Parathyroid adenoma (tissue), 2 donors: Measurements from ENCODE around the gene ZEB2.

Experiments
- H2AFZ ChIP-seq: fragments of 300-600 bp; sonication (generic); one replicate; pipeline ENCODE4 v1.7.0; 2017; ENCODE audit warnings: antibody characterized with exemption, mild to moderate bottlenecking
- H3K27ac ChIP-seq: fragments of 300-600 bp; sonication (generic); one replicate; pipeline ENCODE4 v1.7.0; 2017
- H3K27me3 ChIP-seq: fragments of 300-600 bp; sonication (generic); one replicate; pipeline ENCODE4 v1.7.0; 2017; ENCODE audit warnings: low read length; ENCODE audit not compliant: control insufficient read depth, insufficient read depth
- H3K36me3 ChIP-seq: fragments of 300-600 bp; sonication (generic); one replicate; pipeline ENCODE4 v1.7.0; 2017; ENCODE audit warnings: low read length; ENCODE audit not compliant: control insufficient read depth, insufficient read depth
- H3K4me1 ChIP-seq: fragments of 300-600 bp; sonication (generic); one replicate; pipeline ENCODE4 v1.7.0; 2017; ENCODE audit warnings: control low read depth
- H3K4me2 ChIP-seq: fragments of 300-600 bp; sonication (generic); one replicate; pipeline ENCODE4 v1.7.0; 2017; ENCODE audit warnings: low read length
- H3K4me3 ChIP-seq: fragments of 300-600 bp; sonication (generic); one replicate; pipeline ENCODE4 v1.7.0; 2017; ENCODE audit warnings: low read depth, low read length
- H3K79me2 ChIP-seq: fragments of 300-600 bp; sonication (generic); one replicate; pipeline ENCODE4 v1.7.0; 2017; ENCODE audit warnings: control low read depth
- H3K9ac ChIP-seq: fragments of 300-600 bp; sonication (generic); one replicate; pipeline ENCODE4 v1.7.0; 2017; ENCODE audit warnings: mild to moderate bottlenecking
- H3K9me3 ChIP-seq: fragments of 300-600 bp; sonication (generic); one replicate; pipeline ENCODE4 v1.7.0; 2017; ENCODE audit warnings: low read length; ENCODE audit not compliant: control insufficient read depth
- TF ChIP-seq, protein P1 (sequence below): fragments of 300-600 bp; sonication (generic); IDR thresholded peaks from one replicate; pipeline ENCODE4 v1.7.0; 2017; ENCODE audit warnings: antibody characterized with exemption, mild to moderate bottlenecking
- donor health status: primary hyperparathyroidism.

ZEB2 gene

GRCh38 chr2:144426981-144427479 lies 92.9 kb downstream of the ZEB2 start:
- Histone ChIP-seq H3K4me2 (no peak overlapping the region), H3K9me3 (no peaks in the 10 kb centered on the region), H3K79me2 (no peaks in the 10 kb centered on the region), H3K4me3 (no peak overlapping the region), H3K36me3 (no peaks in the 10 kb centered on the region), H3K9ac (no peak overlapping the region), H3K27ac (no peak overlapping the region), H3K4me1 (no peaks in the 10 kb centered on the region), H3K27me3 (no peaks in the 10 kb centered on the region), H2AFZ (no peak overlapping the region)
- TF ChIP-seq, protein P1, sequence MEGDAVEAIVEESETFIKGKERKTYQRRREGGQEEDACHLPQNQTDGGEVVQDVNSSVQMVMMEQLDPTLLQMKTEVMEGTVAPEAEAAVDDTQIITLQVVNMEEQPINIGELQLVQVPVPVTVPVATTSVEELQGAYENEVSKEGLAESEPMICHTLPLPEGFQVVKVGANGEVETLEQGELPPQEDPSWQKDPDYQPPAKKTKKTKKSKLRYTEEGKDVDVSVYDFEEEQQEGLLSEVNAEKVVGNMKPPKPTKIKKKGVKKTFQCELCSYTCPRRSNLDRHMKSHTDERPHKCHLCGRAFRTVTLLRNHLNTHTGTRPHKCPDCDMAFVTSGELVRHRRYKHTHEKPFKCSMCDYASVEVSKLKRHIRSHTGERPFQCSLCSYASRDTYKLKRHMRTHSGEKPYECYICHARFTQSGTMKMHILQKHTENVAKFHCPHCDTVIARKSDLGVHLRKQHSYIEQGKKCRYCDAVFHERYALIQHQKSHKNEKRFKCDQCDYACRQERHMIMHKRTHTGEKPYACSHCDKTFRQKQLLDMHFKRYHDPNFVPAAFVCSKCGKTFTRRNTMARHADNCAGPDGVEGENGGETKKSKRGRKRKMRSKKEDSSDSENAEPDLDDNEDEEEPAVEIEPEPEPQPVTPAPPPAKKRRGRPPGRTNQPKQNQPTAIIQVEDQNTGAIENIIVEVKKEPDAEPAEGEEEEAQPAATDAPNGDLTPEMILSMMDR, result no peak

DNA sequence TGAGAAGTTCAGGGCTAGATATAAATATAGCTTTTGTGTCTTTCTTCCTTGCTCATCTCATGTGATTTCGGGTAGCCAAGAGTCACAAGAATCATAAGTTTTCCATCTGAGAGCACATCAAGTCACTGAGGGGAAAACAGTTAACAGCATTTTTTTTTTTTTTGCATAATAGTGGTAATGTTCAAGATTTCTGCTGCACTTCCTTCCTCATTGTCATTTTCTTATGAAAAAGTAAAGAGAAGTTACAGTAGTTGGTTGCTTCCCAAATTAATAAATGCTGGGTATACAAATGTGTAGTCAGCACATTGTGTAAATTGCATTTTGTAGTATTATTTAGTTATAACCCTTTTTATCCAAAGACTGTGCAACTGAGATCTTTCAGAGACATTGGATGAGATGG lies 93.6 kb downstream of the ZEB2 start:
- Histone ChIP-seq H3K36me3 (no peaks in the 10 kb centered on the region), H2AFZ (no peak overlapping the region), H3K79me2 (no peaks in the 10 kb centered on the region), H3K4me1 (no peaks in the 10 kb centered on the region), H3K27ac (no peak overlapping the region), H3K9me3 (no peaks in the 10 kb centered on the region), H3K4me2 (no peak overlapping the region), H3K9ac (no peak overlapping the region), H3K4me3 (no peak overlapping the region), H3K27me3 (no peaks in the 10 kb centered on the region)
- TF ChIP-seq, protein P1, result no peak

DNA sequence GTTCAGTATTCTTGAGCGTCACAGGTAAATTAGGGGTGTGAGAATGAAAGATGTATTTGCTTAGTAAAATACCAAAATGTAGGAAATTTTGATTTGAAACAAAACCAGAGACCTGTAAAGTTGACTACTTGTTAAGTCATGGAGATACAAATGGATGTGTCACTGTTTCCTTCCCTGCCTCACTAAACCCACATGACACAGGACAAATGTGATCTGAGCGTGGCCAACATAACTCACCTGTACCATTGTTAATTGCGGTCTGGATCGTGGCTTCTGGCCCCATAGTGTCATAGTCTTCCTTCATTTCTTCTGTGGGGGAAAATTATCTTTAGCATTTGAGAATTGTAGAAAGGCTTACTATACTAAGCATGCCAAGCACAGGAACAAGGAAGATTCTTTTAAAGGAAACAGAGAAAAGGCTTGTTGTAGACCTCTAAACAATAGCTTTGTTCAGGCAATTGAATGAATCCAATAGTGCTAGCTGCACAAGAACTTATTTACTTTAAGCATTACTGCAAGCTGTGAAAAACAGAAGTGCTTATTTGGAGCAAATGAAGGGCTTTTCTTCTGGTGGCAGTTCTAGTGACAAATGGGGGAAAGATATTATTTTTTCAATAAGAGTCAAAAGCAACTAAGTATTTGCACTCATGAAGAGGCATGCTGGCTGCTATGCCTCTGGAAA lies 95.2 kb downstream of the ZEB2 start:
- Histone ChIP-seq H3K27me3 (no peaks in the 10 kb centered on the region), H3K79me2 (no peaks in the 10 kb centered on the region), H3K4me1 (no peaks in the 10 kb centered on the region), H3K9ac (no peak overlapping the region), H3K4me3 (no peak overlapping the region), H3K36me3 (no peaks in the 10 kb centered on the region), H3K27ac (no peak overlapping the region), H2AFZ (no peak overlapping the region), H3K4me2 (no peak overlapping the region), H3K9me3 (no peaks in the 10 kb centered on the region)
- TF ChIP-seq, protein P1, result no peak

DNA sequence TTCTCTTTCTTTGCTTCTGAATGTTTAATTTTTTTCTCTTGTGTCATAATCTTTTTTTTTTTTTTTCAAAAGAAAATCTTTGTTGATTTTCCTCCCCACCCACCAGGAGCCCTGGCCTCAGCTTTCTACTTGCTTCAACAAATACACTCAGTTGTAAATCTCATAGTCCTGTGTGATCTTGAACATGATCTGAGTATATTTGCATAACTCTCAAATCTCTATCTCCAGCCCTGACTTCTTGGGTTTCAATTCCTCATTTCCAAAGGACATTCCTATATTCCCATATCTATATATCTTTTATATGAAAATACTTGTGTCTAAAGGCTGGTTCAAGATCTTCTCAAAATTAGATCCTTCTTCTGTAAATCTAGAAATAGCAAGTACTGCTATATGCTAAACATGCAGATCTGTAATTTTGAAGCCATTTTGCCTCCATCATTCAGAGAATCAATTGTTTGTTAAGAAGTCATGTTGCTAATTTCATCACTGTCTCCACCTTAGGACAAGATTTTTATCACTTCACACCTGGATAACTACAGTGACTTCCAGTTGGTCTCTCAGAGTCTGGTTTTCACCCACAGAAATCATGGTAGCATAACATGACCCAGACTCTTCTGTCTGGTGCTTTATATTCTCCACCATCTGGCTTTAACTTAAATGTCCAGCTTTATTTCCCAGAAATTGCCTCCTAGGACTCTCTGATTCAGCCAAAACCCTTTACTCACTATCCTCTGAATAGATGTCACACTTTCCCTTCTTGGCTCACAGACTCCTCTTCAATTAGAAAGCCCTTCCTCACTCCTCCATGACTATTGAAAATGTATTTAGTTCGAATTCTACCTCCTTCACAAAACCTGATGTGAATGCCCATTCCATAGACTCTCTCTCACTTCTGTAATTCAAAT lies 98.1 kb downstream of the ZEB2 start:
- TF ChIP-seq, protein P1, result no peak
- Histone ChIP-seq H3K36me3 (no peaks in the 10 kb centered on the region), H3K9ac (no peak overlapping the region), H3K27ac (no peak overlapping the region), H3K9me3 (no peaks in the 10 kb centered on the region), H2AFZ (no peak overlapping the region), H3K4me1 (no peaks in the 10 kb centered on the region), H3K4me2 (no peak overlapping the region), H3K27me3 (no peaks in the 10 kb centered on the region), H3K79me2 (no peaks in the 10 kb centered on the region), H3K4me3 (no peak overlapping the region)
